CD14-positive monocyte (primary cell): ENCODE results near the gene ZFHX3. TPM values are rescaled to one million over a fixed set of nuclear protein-coding genes. Genes with fewer than 3 reads are reported as not detected.

Experiments used
- DNase-seq, 3 donors: peaks; one replicate each; pipeline ENCODE4 v3.0.0-alpha.2; 2011 to 2022
- H2AFZ ChIP-seq: 2 replicates; pipeline ENCODE4 v1.6.0; 2012; ENCODE audit warnings: mild to moderate bottlenecking, low read depth, low read length, inconsistent platforms; ENCODE audit not compliant: insufficient read depth, poor library complexity, severe bottlenecking
- H3K27ac ChIP-seq, 2 donors: 1 replicate in 1 of 2; 2 replicates in 1 of 2; pipeline ENCODE4 v1.5.1; 2012 to 2013; ENCODE audit warnings: low read length in 2 of 2, control low read depth in 1 of 2, inconsistent platforms in 1 of 2, low read depth in 1 of 2, mild to moderate bottlenecking in 1 of 2
- H3K27me3 ChIP-seq, 2 donors: one replicate each; pipeline versions ENCODE4 v1.6.0 to v1.6.1; 2011 to 2013; ENCODE audit warnings: low read length in 2 of 2; ENCODE audit not compliant: control insufficient read depth in 2 of 2, insufficient read depth in 2 of 2
- H3K36me3 ChIP-seq, 2 donors: replicated peaks in 1 of 2; 1 replicate in 1 of 2; 2 replicates in 1 of 2; pipeline versions ENCODE4 v1.5.1 to v1.6.1; 2012 to 2013; ENCODE audit warnings: low read length in 2 of 2, control low read depth in 1 of 2, inconsistent platforms in 1 of 2, mild to moderate bottlenecking in 1 of 2; ENCODE audit not compliant: insufficient read depth in 2 of 2, control insufficient read depth in 1 of 2
- H3K4me1 ChIP-seq, 2 donors: 1 replicate in 1 of 2; 2 replicates in 1 of 2; pipeline versions ENCODE4 v1.5.1 to v1.6.1; 2012 to 2013; ENCODE audit warnings: low read length in 2 of 2, control low read depth in 1 of 2, inconsistent platforms in 1 of 2, mild to moderate bottlenecking in 1 of 2, moderate library complexity in 1 of 2; ENCODE audit not compliant: insufficient read depth in 2 of 2, control insufficient read depth in 1 of 2
- H3K4me2 ChIP-seq: replicated peaks from 2 replicates; pipeline ENCODE3; 2012; ENCODE audit warnings: low read length, moderate library complexity, mild to moderate bottlenecking; ENCODE audit not compliant: poor library complexity, severe bottlenecking; ENCODE audit errors: extremely low read depth
- H3K4me3 ChIP-seq, 3 experiments: fragments of 200-600 bp in 1 of 3; sonication (generic) in 1 of 3; replicated peaks in 1 of 3; 1 replicate in 2 of 3; 2 replicates in 1 of 3; pipeline ENCODE4 v1.5.1; 2011 to 2013; ENCODE audit warnings: low read length in 3 of 3, mild to moderate bottlenecking in 3 of 3, control low read depth in 2 of 3, low read depth in 2 of 3, inconsistent platforms in 1 of 3, moderate library complexity in 1 of 3
- H3K79me2 ChIP-seq: 2 replicates; pipeline ENCODE4 v1.6.0; 2012; ENCODE audit warnings: mild to moderate bottlenecking, control low read depth, inconsistent platforms, low read length, moderate library complexity; ENCODE audit not compliant: insufficient read depth
- H3K9ac ChIP-seq: 2 replicates; pipeline ENCODE4 v1.6.0; 2017; ENCODE audit warnings: low read length, mild to moderate bottlenecking; ENCODE audit not compliant: insufficient read depth, poor library complexity, severe bottlenecking
- H3K9me3 ChIP-seq, 2 donors: replicated peaks in 1 of 2; 1 replicate in 1 of 2; 2 replicates in 1 of 2; pipeline versions ENCODE4 v1.5.1 to v1.6.1; 2012 to 2013; ENCODE audit warnings: low read length in 2 of 2, control low read depth in 1 of 2; ENCODE audit not compliant: control insufficient read depth in 1 of 2, insufficient read depth in 1 of 2
- H4K20me1 ChIP-seq: 2 replicates; pipeline ENCODE4 v1.6.0; 2012; ENCODE audit warnings: mild to moderate bottlenecking, low read length, control low read depth, moderate library complexity; ENCODE audit not compliant: insufficient read depth
- H3K27ac Mint-ChIP-seq, 7 donors: one replicate each; pipeline ENCODE4 v1.8.0; 2020; ENCODE audit warnings: mild to moderate bottlenecking in 7 of 7, mixed read lengths in 7 of 7, moderate library complexity in 6 of 7, inconsistent platforms in 2 of 7
- H3K27me3 Mint-ChIP-seq, 3 donors: one replicate each; pipeline ENCODE4 v1.8.0; 2021 to 2022; ENCODE audit warnings: low read depth in 3 of 3, mild to moderate bottlenecking in 3 of 3, mixed read lengths in 3 of 3, moderate library complexity in 3 of 3, inconsistent platforms in 1 of 3
- H3K36me3 Mint-ChIP-seq, 2 donors: one replicate each; pipeline ENCODE4 v1.8.0; 2020; ENCODE audit warnings: mixed read lengths in 2 of 2, inconsistent platforms in 1 of 2, mild to moderate bottlenecking in 1 of 2
- H3K4me1 Mint-ChIP-seq: one replicate; pipeline ENCODE4 v1.8.0; 2020; ENCODE audit warnings: mild to moderate bottlenecking, mixed read lengths
- H3K4me3 Mint-ChIP-seq, 2 donors: one replicate each; pipeline ENCODE4 v1.8.0; 2020; ENCODE audit warnings: mild to moderate bottlenecking in 2 of 2, mixed read lengths in 2 of 2, moderate library complexity in 1 of 2
- H3K9me3 Mint-ChIP-seq, 7 donors: one replicate each; pipeline ENCODE4 v1.8.0; 2020 to 2022; ENCODE audit warnings: mixed read lengths in 7 of 7, mild to moderate bottlenecking in 6 of 7, moderate library complexity in 6 of 7, inconsistent platforms in 2 of 7
- WGBS: methylation state at CpG from one replicate; pipeline ENCODE4 v1.1.5; 2013; ENCODE audit warnings: missing lambda C conversion rate; ENCODE audit not compliant: insufficient coverage; 5-methylcytosine and 5-hydroxymethylcytosine counted together
- intact Hi-C, 2 donors: fragments of 100-400 bp; cut with micrococcal nuclease; formaldehyde crosslinking; loops; one replicate each; pipeline versions ENCODE4 v1.15.0 to v1.15.1; 2023
- polyA plus RNA-seq, 3 donors: library from polyadenylated mRNA; depleted of rRNA in 1 of 3; unstranded in 2 of 3; stranded (reverse) in 1 of 3; fragments of 300-500 nt in 2 of 3; fragments of >200 nt in 1 of 3; fragmentation: Illumina TruSeq in 2 of 3; gene quantifications; 1 replicate in 2 of 3; 2 replicates in 1 of 3; pipeline ENCODE4 v1.2.3, GENCODE V29; 2012 to 2021
- TF ChIP-seq, protein P1 (sequence below): fragments of 200-600 bp; IDR thresholded peaks from one replicate; pipeline ENCODE4 v1.8.0; 2022; ENCODE audit warnings: antibody characterized with exemption, mild to moderate bottlenecking

The ZFHX3 gene
- polyA plus RNA-seq, 3 donors: 0.42 to 4.2 (median 0.43) TPM

DNA sequence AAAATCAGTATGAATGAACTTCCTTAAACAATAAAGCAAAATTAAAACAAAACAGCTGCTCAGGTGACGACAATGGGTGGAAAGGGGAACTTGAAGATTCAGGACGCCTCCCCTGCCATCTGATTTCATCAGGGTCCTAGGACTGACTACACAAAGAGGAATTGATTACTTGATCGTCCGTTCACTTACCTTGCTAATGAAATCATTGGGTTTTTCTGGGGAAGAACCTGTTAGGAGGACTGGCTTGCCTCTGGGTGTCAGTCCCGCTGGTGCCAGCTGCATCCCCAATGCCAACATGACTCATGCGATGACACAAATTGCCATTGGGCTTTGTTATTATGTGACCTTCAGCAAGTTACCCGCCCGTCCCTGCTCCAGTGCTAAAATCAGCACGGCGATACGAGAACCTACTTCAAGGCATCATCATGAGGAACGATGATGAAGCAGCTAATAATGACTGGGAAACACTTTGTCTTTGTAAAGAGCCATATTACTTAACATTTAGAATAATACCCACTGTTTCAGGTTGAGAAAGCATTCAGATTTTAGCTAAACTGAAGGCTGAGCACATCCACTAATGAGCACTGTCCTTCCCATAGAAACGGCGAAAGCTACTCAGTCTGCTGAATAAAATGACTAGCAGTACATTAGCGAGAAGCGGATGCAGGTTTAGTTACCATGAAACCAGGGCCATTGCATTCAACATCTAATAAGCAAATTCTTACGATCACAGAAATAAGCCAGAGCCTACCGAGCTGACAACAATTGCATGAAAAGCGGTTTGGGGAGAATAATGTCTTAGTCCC is 139.4 kb downstream of the ZFHX3 start:
- H3K4me2 ChIP-seq: no peak overlapping the region
- H3K9ac ChIP-seq: no peak overlapping the region
- no peaks in the 10 kb centered on the region for H3K27me3 ChIP-seq
- Mint-ChIP-seq H3K4me3 (no peak overlapping the region), H3K27ac (peak overlapping the region; percentile 64 to 93 (median 90)), H3K36me3 (peaks cover 2 to 3% of the 10 kb centered on the region in 2 donors), H3K9me3 (peaks cover 0 to 1% (median 0%) of the 10 kb centered on the region in 7 donors), H3K27me3 (peaks cover 0 to 3% (median 1%) of the 10 kb centered on the region in 3 donors), H3K4me1 (peaks cover 15% of the 10 kb centered on the region)
- H2AFZ ChIP-seq: no peak overlapping the region
- 91% methylated on average over 7 of the region's 19 CpGs for WGBS
- peaks cover 6 to 13% of the 10 kb centered on the region in 2 donors for H3K4me1 ChIP-seq
- H3K4me3 ChIP-seq: no peak overlapping the region
- intact Hi-C loops: loop anchor here in 1 of 2 donors (2.0 kb wide), 1 partner anchor 16 kb away; no protein-coding TSS in a partner anchor
- TF ChIP-seq, protein P1, sequence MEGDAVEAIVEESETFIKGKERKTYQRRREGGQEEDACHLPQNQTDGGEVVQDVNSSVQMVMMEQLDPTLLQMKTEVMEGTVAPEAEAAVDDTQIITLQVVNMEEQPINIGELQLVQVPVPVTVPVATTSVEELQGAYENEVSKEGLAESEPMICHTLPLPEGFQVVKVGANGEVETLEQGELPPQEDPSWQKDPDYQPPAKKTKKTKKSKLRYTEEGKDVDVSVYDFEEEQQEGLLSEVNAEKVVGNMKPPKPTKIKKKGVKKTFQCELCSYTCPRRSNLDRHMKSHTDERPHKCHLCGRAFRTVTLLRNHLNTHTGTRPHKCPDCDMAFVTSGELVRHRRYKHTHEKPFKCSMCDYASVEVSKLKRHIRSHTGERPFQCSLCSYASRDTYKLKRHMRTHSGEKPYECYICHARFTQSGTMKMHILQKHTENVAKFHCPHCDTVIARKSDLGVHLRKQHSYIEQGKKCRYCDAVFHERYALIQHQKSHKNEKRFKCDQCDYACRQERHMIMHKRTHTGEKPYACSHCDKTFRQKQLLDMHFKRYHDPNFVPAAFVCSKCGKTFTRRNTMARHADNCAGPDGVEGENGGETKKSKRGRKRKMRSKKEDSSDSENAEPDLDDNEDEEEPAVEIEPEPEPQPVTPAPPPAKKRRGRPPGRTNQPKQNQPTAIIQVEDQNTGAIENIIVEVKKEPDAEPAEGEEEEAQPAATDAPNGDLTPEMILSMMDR: no peak
- H3K79me2 ChIP-seq: no peaks in the 10 kb centered on the region
- peaks cover 6% of the 10 kb centered on the region for H4K20me1 ChIP-seq
- H3K9me3 ChIP-seq: no peaks in the 10 kb centered on the region
- peak overlapping the region in 1 of 2 donors; percentile 66 for H3K27ac ChIP-seq
- peak; percentile 79 to 81 (median 81) for DNase-seq
- no peaks in the 10 kb centered on the region for H3K36me3 ChIP-seq

DNA sequence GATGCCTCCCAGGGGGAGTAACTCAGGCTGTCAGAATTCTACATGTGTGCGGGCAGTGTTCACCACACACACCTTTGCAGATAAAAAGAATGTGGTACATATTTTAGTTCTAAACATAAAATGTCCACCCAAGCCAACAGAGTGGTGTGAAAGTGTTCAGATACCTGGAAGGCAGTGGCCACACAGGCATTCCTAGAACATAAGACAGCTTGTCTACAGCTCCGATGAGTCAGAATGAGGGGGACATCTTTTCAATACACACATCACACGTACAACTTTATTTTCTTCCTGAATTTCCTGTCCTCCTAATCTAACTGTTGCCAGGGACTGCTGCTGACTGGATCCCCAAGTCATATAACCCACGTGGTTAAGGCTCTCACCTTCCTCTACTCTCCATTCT is 142.3 kb downstream of the ZFHX3 start:
- Histone ChIP-seq H3K4me1 (peaks cover 6 to 13% of the 10 kb centered on the region in 2 donors), H4K20me1 (peaks cover 6% of the 10 kb centered on the region), H3K27me3 (no peaks in the 10 kb centered on the region), H2AFZ (no peak overlapping the region), H3K9ac (no peak overlapping the region), H3K4me2 (no peak overlapping the region), H3K79me2 (no peaks in the 10 kb centered on the region), H3K27ac (no peak overlapping the region), H3K9me3 (no peaks in the 10 kb centered on the region), H3K36me3 (peaks cover 0 to 4% of the 10 kb centered on the region in 2 donors), H3K4me3 (no peak overlapping the region)
- Mint-ChIP-seq H3K36me3 (peaks cover 5 to 7% of the 10 kb centered on the region in 2 donors), H3K4me3 (no peak overlapping the region), H3K27me3 (peaks cover 0 to 3% (median 1%) of the 10 kb centered on the region in 3 donors), H3K4me1 (peaks cover 15% of the 10 kb centered on the region), H3K27ac (peak overlapping the region in 3 of 7 donors; percentile 35 to 53 (median 48)), H3K9me3 (no peaks in the 10 kb centered on the region)
- TF ChIP-seq, protein P1: no peak
- intact Hi-C loops: no loop called here
- 67% methylated on average over 1 of the region's 4 CpGs for WGBS
- no peak for DNase-seq
